Right lobe of liver (tissue), 4 donors: ENCODE data around the gene BPTF.

Experiments
- CTCF ChIP-seq, 4 donors: fragments of 200-600 bp in 3 of 4; fragments of 450-650 bp in 1 of 4; IDR thresholded peaks; one replicate each; pipeline versions ENCODE4 v1.5.1 to v1.8.0; 2016 to 2022; ENCODE audit warnings: antibody characterized with exemption in 4 of 4, mild to moderate bottlenecking in 2 of 4
- POLR2A ChIP-seq: fragments of 450-650 bp; IDR thresholded peaks from one replicate; pipeline ENCODE4 v1.6.1; 2017; ENCODE audit warnings: antibody characterized with exemption, mild to moderate bottlenecking
- donor health status: DM: no; HTN: no; CAD: no.
- donor health status: DM: no; HTN: no; CAD: no.
- donor health status: DM: no; HTN: yes; CAD: no.

GRCh38 chr17:67862614-67863217 lies 37.4 kb downstream of the BPTF start:
- no peak for TF ChIP-seq CTCF (IDR thresholded peaks at IDR 0.05)
- no peak for TF ChIP-seq POLR2A
